ENCODE measurements around the gene CCDC91.
"Not testable (repeated sequence)": the region's sequence is repeated elsewhere in the genome, so short reads cannot be mapped to it uniquely, and the experiment has no call there.

DNA sequence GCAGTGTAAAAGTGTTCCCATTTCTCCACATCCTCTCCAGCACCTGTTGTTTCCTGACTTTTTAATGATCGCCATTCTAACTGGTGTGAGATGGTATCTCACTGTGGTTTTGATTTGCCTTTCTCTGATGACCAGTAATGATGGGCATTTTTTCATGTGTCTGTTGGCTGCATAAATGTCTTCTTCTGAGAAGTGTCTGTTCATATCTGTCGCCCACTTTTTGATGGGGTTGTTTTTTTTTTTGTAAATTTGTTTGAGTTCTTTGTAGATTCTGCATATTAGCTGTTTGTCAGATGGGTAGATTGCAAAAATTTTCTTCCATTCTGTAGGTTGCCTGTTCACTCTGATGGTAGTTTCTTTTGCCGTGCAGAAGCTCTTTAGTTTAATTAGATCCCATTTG lies 140.0 kb downstream of the CCDC91 start:
- TF ChIP-seq, protein P1, sequence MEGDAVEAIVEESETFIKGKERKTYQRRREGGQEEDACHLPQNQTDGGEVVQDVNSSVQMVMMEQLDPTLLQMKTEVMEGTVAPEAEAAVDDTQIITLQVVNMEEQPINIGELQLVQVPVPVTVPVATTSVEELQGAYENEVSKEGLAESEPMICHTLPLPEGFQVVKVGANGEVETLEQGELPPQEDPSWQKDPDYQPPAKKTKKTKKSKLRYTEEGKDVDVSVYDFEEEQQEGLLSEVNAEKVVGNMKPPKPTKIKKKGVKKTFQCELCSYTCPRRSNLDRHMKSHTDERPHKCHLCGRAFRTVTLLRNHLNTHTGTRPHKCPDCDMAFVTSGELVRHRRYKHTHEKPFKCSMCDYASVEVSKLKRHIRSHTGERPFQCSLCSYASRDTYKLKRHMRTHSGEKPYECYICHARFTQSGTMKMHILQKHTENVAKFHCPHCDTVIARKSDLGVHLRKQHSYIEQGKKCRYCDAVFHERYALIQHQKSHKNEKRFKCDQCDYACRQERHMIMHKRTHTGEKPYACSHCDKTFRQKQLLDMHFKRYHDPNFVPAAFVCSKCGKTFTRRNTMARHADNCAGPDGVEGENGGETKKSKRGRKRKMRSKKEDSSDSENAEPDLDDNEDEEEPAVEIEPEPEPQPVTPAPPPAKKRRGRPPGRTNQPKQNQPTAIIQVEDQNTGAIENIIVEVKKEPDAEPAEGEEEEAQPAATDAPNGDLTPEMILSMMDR (IDR thresholded peaks at IDR 0.05) = not testable (repeated sequence)
- TF ChIP-seq POLR2A (IDR thresholded peaks at IDR 0.05) = not testable (repeated sequence)
